IPS DF 4.7 (cell line): Measurements from ENCODE around the gene DCUN1D3.
A peak's percentile ranks its signal among the peaks of the same experiment; 100 is the strongest.
"Not testable (repeated sequence)": the region's sequence is repeated elsewhere in the genome, so short reads cannot be mapped to it uniquely, and the experiment has no call there.

Source experiments
- DNase-seq: peaks from one replicate; pipeline ENCODE4 v3.0.0-alpha.2; 2013; ENCODE audit warnings: low spot score; ENCODE audit errors: extremely low read depth

DCUN1D3 gene

DNA sequence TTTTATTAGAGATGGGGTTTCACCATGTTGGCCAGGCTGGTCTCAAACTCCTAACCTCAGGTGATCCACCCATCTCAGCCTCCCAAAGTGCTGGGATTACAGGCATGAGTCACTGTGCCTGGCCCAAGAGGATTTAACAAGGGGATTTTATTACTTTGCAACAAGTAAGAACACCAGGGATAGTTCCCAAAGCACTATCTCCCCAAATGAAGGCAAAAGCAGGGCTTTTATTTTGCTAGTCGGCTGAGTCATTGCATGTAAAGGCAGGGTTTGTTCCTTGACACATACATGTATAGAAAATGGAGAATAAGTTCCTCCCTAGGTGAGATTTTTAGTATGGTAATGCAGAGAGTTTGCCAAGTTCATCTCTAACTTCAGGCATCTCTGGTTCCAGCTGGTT, 69.8 kb downstream of the DCUN1D3 start:
- DNase-seq, result no peak

DNA sequence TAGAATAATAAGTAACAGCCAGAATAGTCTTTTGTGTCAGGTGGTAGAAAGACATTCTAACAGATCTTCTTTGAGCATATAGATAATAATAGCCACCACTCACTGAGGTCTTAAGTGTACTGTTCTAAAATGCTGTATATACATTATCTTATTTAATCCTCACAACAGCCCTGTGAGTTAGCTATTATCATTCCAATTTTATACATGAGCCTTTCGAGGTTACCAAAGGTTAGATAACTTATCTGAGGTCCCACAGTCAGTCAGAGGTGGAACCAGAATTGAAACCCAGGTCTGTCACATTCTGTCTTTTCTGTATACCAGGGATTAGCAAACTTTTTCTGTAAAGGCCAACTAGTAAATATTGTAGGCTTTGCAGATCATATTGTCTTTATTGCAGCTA, 70.6 kb downstream of the DCUN1D3 start:
- no peak for DNase-seq

DNA sequence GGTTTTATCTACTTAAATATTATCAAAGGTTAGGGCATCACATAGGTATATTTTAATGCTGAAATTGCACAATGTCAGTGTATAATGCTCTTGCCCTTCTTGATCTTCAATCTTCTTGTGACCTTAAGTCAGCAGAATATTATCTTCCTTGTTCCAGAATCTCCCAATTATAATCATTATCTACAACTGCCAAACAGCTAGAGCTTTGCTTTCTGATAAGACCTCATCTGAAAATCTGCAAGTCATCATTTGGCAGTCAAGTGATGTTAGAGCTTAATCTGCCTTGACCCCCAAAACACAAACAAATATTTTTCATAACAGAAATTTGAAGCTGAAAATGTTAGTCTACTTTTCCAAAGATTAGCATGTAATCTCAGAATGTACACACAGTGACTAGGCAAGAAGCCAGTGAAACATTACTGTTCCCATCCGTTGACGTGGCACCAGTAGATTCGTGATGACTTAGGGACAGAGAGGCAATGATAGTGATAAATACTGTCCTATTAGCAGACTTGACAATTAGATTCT, 74.1 kb downstream of the DCUN1D3 start:
- no peak for DNase-seq

DNA sequence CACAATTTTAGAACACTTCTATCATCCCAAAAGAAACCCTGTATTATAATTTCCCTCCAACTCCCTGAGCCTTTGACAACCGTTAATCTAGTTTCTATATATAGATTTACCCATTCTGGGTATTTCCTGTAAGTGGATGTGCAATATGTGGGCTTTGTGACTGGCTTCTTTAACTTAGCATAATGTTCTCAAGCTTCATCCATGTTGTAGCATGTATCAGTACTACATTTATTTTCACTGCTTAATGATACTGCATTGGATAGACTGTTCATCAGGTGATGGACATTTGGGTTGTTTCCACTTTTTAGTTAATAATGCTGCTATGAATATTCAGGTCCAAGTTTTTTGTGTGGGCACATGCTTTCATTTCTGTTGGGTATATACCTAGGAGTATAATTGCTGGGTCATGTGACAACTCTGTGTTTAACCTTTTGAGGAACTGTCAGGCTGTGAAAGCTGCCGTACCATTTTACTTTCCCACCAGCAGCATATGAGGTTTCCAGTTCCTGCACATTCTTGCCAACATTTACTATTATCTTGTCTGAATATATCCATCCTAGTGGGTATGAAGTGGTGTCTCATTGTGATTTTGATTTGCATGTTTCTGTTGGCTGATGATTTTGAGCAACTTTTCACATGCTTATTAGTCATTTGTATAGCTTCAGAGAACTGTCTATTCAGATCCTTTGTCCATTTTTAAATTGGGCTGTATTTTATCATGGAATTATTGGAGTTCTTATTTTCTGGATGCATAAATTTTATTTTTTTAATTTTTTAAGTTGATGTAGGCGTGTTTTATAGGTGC, 77.4 kb downstream of the DCUN1D3 start:
- DNase-seq, result no peak

DNA sequence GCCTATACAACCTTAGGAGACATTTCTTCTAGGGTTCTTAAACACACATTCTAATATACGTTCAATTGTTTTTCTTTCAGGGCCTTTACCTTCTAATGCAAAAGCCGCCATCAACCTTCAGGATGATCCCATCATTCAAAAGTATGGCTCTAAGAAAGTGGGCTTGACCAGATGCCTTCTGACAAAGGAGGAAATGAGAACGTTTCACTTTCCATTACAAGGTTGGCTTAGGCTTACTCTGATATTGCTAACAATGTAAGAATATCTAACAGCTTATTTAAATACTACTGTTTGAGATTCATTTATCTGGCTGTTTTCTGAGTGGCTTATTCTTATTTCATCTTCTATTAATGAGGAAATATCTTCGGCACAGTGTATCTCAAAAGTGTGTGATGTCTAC, 78.5 kb downstream of the DCUN1D3 start:
- DNase-seq, result no peak

DNA sequence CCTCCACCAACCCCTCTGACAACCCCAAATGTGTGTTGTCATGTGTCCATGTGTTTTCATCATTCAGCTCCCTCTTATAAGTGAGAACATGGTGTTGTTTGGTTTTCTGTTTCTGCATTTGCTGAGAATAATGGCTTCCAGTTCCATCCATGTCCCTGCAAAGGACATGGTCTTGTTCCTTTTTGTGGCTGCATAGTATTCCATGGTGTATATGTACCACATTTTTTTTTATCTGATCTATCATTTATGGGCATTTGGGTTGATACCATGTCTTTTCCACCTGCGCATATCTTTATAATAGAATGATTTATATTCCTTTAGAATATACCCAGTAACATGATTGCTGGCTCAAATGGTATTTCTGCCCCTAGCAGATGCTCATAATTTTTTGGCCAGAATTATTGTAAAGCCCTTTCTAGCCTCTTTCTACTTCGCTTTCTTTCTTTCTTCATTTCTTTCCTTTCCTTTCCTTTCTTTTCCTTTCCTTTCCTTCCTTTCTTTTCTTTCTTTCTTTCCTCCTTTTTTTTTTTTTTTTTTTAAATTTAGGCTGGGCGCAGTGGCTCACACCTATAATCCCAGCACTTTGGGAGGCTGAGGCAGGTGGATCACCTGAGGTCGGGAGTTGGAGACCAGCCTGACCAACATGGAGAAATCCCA, 81.1 kb downstream of the DCUN1D3 start:
- no peak for DNase-seq

DNA sequence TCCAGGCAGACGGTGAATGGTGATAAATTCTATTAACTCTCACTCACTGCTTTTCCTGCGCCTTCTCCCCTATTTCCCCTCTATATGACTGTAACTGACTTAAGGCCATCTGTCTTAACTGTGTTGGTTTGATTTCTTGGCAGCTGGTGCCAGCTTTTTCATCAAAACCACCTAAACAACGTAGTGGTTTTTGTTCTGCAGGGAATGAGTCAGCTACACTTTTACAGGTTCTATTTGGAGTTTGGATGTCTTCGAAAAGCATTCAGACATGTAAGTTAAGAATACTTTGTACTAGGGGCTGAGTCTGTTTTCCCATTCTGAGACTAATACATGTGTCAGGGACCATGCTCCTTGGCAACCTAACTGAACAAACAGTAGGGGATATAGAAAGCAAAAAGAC, 85.4 kb downstream of the DCUN1D3 start:
- no peak for DNase-seq

DNA sequence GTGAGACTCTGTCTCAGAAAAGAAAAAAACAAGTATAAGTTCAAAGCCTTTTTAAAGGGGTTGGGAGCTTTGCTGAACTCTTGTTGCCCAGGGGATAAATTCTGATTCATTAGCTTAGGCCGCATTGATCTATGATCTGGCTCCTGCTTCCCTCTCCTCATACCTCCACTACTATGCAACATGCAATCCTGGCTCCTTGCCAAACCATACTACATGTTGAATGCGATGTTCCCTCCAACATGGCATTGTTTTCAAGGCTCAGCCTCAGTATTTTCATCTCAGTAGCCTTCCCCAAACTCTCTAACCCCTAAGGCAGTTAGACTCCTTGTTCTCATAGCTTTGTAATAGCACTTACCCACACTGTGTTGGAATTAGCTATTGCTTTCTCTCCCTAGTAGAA, 87.6 kb downstream of the DCUN1D3 start:
- DNase-seq, result no peak

DNA sequence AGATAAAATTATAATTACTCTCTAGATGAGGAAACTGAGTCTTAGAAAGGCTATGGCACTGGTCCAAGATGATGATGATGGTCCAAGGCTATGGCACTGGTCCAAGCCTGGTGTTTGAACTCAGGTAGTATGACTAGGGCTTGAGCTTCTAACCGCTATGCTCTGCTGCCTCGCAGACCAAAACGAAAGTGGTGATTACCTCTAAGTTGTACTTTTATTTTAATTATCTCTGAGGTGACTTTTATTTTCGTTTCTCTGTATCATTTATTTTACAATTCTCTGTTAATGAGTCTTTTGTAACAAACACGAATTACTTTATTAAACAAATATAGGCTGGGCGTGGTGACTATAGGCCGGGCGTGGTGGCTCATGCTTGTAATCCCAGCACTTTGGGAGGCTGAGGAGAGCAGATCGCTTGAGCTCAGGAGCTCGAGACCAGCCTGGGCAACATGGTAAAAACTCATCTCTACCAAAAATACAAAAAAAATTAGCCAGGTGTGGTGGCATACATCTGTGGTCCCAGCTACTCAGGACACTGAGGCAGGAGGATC, 88.2 kb downstream of the DCUN1D3 start:
- DNase-seq, result no peak

DNA sequence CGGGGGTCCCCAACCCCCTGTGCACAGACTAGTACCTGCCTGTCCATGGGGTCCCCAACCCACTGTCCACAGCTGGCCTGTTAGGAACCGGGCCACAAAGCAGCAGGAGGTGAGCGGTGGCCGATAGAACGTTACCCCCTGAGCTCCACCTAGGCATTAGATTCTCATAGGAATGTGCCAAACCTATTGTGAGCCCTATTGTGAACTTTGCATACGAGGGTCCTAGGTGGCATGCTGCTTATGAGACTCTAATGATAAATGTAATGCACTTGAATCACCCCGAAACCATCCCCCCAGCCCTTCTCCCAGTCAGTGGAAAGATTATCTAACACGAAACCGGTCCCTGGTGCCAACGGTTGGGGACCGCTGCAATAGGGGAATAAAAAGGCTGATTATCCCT, 92.3 kb downstream of the DCUN1D3 start:
- DNase-seq, result no peak

DNA sequence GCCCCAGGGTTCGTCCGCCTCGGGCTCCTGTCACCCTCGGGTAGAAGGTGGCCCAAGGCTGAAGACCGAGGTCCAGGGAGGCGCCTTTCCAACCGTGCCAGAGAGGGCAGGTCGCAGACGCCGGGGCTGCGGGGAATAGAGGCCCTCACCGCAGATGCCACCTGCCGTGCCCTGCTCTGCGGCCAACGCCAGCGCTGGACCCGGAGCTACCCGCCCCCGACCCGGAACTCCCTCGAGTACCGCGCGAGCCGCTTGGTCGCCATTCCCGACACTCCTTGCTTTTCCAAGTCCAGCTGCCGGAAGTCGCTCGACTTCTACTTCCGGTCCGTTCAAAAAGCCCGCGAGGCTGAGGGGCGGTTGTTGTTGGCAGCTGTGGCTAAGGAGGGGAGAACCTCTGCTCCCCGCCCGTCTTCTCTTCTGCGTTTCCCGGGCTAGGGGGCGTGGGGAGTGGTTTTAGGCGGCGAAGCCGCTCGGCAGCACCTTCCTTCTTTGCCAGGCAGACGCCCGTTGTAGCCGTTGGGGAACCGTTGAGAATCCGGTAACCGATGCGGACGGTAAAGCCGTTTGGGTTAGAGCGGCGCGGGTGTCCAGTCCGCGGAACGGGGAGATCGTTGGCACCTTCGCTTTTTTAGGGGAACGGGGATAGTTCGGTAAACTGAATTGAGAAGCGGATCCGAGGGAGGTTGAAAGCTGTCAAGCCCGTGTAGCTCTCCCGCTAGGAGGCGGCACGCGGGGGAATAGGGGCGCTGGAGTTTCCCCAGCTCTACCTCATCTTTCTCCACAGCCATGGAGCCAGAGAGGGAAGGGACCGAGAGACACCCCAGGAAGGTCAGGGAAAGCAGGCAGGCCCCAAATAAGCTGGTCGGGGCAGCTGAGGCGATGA, 93.7 kb downstream of the DCUN1D3 start, which contains the start of the genes ERI2 and REXO5:
Gene ERI2 (minus strand): TSS at position 305 of the 883 bp plus-strand sequence. CDS start 42 bp downstream, at position 263.
Gene REXO5 (plus strand): TSS at position 360 of the 883 bp plus-strand sequence. CDS start 427 bp downstream, at position 787.
- peak; percentile 69 for DNase-seq

DNA sequence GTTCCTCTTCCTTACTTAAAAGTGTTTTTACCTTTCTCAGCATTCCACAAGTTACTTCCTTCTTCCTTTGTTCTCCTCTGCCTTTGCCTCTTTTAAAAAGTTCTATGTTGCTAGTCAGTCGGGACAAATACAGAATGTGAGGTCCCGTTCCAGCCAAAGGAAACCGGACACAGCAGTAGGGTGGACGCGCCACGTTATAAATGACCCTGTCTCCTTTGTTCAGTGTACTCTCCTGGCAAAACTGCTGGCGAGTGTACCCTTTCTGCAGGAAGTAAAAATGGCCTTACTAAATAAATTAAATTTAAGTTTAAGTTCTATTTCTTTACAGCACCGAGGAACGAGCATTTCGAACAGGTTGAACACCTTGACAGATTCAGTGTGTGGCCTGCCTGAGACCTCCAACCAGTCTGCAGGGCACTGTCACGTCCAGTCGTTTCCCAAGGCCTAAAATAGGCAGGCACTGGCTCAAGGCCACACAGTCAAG, 94.4 kb downstream of the DCUN1D3 start:
- DNase-seq, result not testable (repeated sequence)
